GM23248 (cell line): ENCODE results near the gene MCM9. TPM values are rescaled to one million over a fixed set of nuclear protein-coding genes. Genes with fewer than 3 reads are reported as not detected.
"Not testable (repeated sequence)": the region's sequence is repeated elsewhere in the genome, so short reads cannot be mapped to it uniquely, and the experiment has no call there.

Experiments used
- DNase-seq: peaks from one replicate; pipeline ENCODE4 v3.0.0-alpha.2; 2015
- H2AFZ ChIP-seq: fragments of 200-600 bp; sonication (generic); 2 replicates; pipeline ENCODE4 v1.6.1; 2016; ENCODE audit warnings: antibody characterized with exemption
- H3F3A ChIP-seq: fragments of 200-600 bp; sonication (generic); 2 replicates; pipeline ENCODE4 v1.6.1; 2016; ENCODE audit warnings: mild to moderate bottlenecking, antibody characterized with exemption, mixed run types; ENCODE audit not compliant: insufficient read depth
- H3K27ac ChIP-seq: fragments of 200-600 bp; sonication (generic); 2 replicates; pipeline ENCODE4 v1.5.1; 2016; ENCODE audit warnings: mild to moderate bottlenecking
- H3K27me3 ChIP-seq: fragments of 200-600 bp; sonication (generic); replicated peaks from 2 replicates; pipeline ENCODE4 v1.6.1; 2016; ENCODE audit warnings: mild to moderate bottlenecking; ENCODE audit not compliant: insufficient read depth
- H3K36me3 ChIP-seq: fragments of 200-600 bp; sonication (generic); 2 replicates; pipeline ENCODE4 v1.6.1; 2016; ENCODE audit warnings: low read depth, mild to moderate bottlenecking
- H3K4me1 ChIP-seq: fragments of 200-600 bp; sonication (generic); 2 replicates; pipeline ENCODE4 v1.6.1; 2016; ENCODE audit warnings: mild to moderate bottlenecking; ENCODE audit not compliant: insufficient read depth
- H3K4me2 ChIP-seq: fragments of 200-600 bp; sonication (generic); one replicate; pipeline ENCODE4 v1.6.1; 2016; ENCODE audit warnings: mild to moderate bottlenecking; ENCODE audit not compliant: unreplicated experiment
- H3K4me3 ChIP-seq: fragments of 200-600 bp; sonication (generic); 2 replicates; pipeline ENCODE4 v1.5.1; 2016; ENCODE audit warnings: mild to moderate bottlenecking
- H3K79me2 ChIP-seq: fragments of 200-600 bp; sonication (generic); 2 replicates; pipeline ENCODE4 v1.6.1; 2016; ENCODE audit warnings: mild to moderate bottlenecking; ENCODE audit not compliant: insufficient read depth
- H3K9ac ChIP-seq: fragments of 200-600 bp; sonication (generic); 2 replicates; pipeline ENCODE4 v1.6.1; 2016; ENCODE audit warnings: mild to moderate bottlenecking
- H3K9me2 ChIP-seq: fragments of 200-600 bp; sonication (generic); 2 replicates; pipeline ENCODE4 v1.6.1; 2016; ENCODE audit warnings: mixed run types, mild to moderate bottlenecking, moderate library complexity; ENCODE audit not compliant: insufficient read depth
- H3K9me3 ChIP-seq: fragments of 200-600 bp; sonication (generic); one replicate; pipeline ENCODE4 v1.6.1; 2017; ENCODE audit warnings: low read depth
- H4K20me1 ChIP-seq: fragments of 200-600 bp; sonication (generic); 2 replicates; pipeline ENCODE4 v1.6.0; 2016; ENCODE audit not compliant: insufficient read depth
- EZH2 ChIP-seq: fragments of 200-600 bp; sonication (generic); IDR thresholded peaks from 2 replicates; pipeline ENCODE4 v1.6.1; 2018; ENCODE audit warnings: antibody characterized with exemption, mild to moderate bottlenecking; ENCODE audit not compliant: insufficient read depth, poor library complexity, severe bottlenecking
- EZH2phosphoT487 ChIP-seq: fragments of 200-600 bp; sonication (generic); IDR thresholded peaks from 2 replicates; pipeline ENCODE4 v1.6.1; 2018; ENCODE audit warnings: antibody characterized with exemption, moderate library complexity, mild to moderate bottlenecking, low read depth; ENCODE audit not compliant: insufficient read depth
- WGBS, 2 experiments: methylation state at CpG; one replicate each; pipeline ENCODE4 v1.1.6; 2015 to 2017; ENCODE audit warnings: low lambda C conversion rate in 2 of 2, low coverage in 1 of 2; ENCODE audit errors: missing lambda C conversion rate in 2 of 2; 5-methylcytosine and 5-hydroxymethylcytosine counted together
- in situ Hi-C: fragments of 300-500 bp; cut with MboI; formaldehyde crosslinking; loops from 2 replicates; pipeline ENCODE4 v1.15.0; 2020
- polyA plus RNA-seq: library from polyadenylated mRNA; unstranded; fragments of >200 nt; fragmentation: Nextera tagmentation; extraction: Ambion mirVana; gene quantifications from 2 replicates; pipeline ENCODE4 v1.2.1, GENCODE V29; 2016
- total RNA-seq: library from RNA; depleted of rRNA; stranded (reverse); fragments of >200 nt; shearing (Covaris generic); gene quantifications from 2 replicates; pipeline ENCODE4 v1.2.3, GENCODE V29; 2014

MCM9 gene
- total and polyA plus RNA-seq, 2 experiments from 2014 or later: 3.2 to 6.2 TPM

- TF ChIP-seq EZH2phosphoT487 (no peak), EZH2 (no peak)
- H2AFZ ChIP-seq: no peak overlapping the region
- H3K27me3 ChIP-seq: no peaks in the 10 kb centered on the region
- H3F3A ChIP-seq: no peaks in the 10 kb centered on the region
- no peaks in the 10 kb centered on the region for H4K20me1 ChIP-seq
- peaks cover 6% of the 10 kb centered on the region; the same call in 1 of the 2 replicates for H3K4me1 ChIP-seq
- in situ Hi-C loops: no loop called here
- H3K9ac ChIP-seq: no peak overlapping the region
- no peak overlapping the region for H3K27ac ChIP-seq
- peaks cover 77% of the 10 kb centered on the region for H3K79me2 ChIP-seq
- H3K9me3 ChIP-seq: no peaks in the 10 kb centered on the region
- H3K4me2 ChIP-seq: no peak overlapping the region
- DNase-seq: peak; percentile 50
- no peaks in the 10 kb centered on the region for H3K36me3 ChIP-seq
- WGBS, 2 experiments: 75 to 76% methylated on average over 2 of the region's 2 CpGs
- H3K9me2 ChIP-seq: no peaks in the 10 kb centered on the region
- H3K4me3 ChIP-seq: no peak overlapping the region
Measured at GRCh38 chr6:118869350-118869749, 65.6 kb downstream of the MCM9 start.

- peaks cover 77% of the 10 kb centered on the region for H3K79me2 ChIP-seq
- H3K36me3 ChIP-seq, DNase-seq, H3K4me2 ChIP-seq, H3K27me3 ChIP-seq, H3K9me3 ChIP-seq, H3K27ac ChIP-seq, H4K20me1 ChIP-seq, H3K9ac ChIP-seq, H3K4me1 ChIP-seq, H3K4me3 ChIP-seq, in situ Hi-C loops, H3F3A ChIP-seq, H2AFZ ChIP-seq, H3K9me2 ChIP-seq: not testable (repeated sequence)
- 96 to 100% methylated on average over 2 of the region's 2 CpGs for WGBS, 2 experiments
Measured at GRCh38 chr6:118868901-118869300, 66.1 kb downstream of the MCM9 start.

GRCh38 chr6:118867181-118867580 lies 67.8 kb downstream of the MCM9 start:
- Histone ChIP-seq H3K27me3 (no peaks in the 10 kb centered on the region), H3K9me3 (no peaks in the 10 kb centered on the region), H3K27ac (no peak overlapping the region), H3K79me2 (peaks cover 81% of the 10 kb centered on the region), H3K9ac (no peak overlapping the region), H3K4me3 (no peak overlapping the region), H3K4me1 (peaks cover 6% of the 10 kb centered on the region; the same call in 1 of the 2 replicates), H3K9me2 (no peaks in the 10 kb centered on the region), H3F3A (no peaks in the 10 kb centered on the region), H4K20me1 (no peaks in the 10 kb centered on the region), H3K4me2 (no peak overlapping the region), H3K36me3 (no peaks in the 10 kb centered on the region), H2AFZ (no peak overlapping the region)
- 78 to 80% methylated on average over 4 of the region's 4 CpGs for WGBS, 2 experiments
- in situ Hi-C loops: no loop called here
- no peak for TF ChIP-seq EZH2phosphoT487
- no peak for DNase-seq

- no peak overlapping the region for H3K4me2 ChIP-seq
- H3K4me3 ChIP-seq: no peak overlapping the region
- H3K27ac ChIP-seq: no peak overlapping the region
- H3F3A ChIP-seq: no peaks in the 10 kb centered on the region
- no peak overlapping the region for H2AFZ ChIP-seq
- H4K20me1 ChIP-seq: no peaks in the 10 kb centered on the region
- H3K9me3 ChIP-seq: no peaks in the 10 kb centered on the region
- no peak overlapping the region for H3K9ac ChIP-seq
- 53 to 57% methylated on average over 2 of the region's 2 CpGs for WGBS, 2 experiments
- in situ Hi-C loops: no loop called here
- TF ChIP-seq EZH2: no peak
- TF ChIP-seq EZH2phosphoT487: no peak
- DNase-seq: no peak
- peaks cover 6% of the 10 kb centered on the region; the same call in 1 of the 2 replicates for H3K4me1 ChIP-seq
- no peaks in the 10 kb centered on the region for H3K27me3 ChIP-seq
- H3K36me3 ChIP-seq: no peaks in the 10 kb centered on the region
- H3K79me2 ChIP-seq: peaks cover 74% of the 10 kb centered on the region
- H3K9me2 ChIP-seq: no peaks in the 10 kb centered on the region
Measured at GRCh38 chr6:118865100-118865391, 69.9 kb downstream of the MCM9 start.

- H3K4me1 ChIP-seq: peaks cover 4% of the 10 kb centered on the region; the same call in 1 of the 2 replicates
- in situ Hi-C loops: no loop called here
- no peaks in the 10 kb centered on the region for H4K20me1 ChIP-seq
- H3K36me3 ChIP-seq: no peaks in the 10 kb centered on the region
- H3K79me2 ChIP-seq: peaks cover 72% of the 10 kb centered on the region
- H3K9me2 ChIP-seq: no peaks in the 10 kb centered on the region
- 68 to 70% methylated on average over 7 of the region's 7 CpGs for WGBS, 2 experiments
- TF ChIP-seq EZH2phosphoT487 (no peak), EZH2 (no peak)
- no peak overlapping the region for H3K9ac ChIP-seq
- no peak for DNase-seq
- no peaks in the 10 kb centered on the region for H3K9me3 ChIP-seq
- no peak overlapping the region for H3K4me3 ChIP-seq
- H3K4me2 ChIP-seq: no peak overlapping the region
- H3K27ac ChIP-seq: no peak overlapping the region
- H3K27me3 ChIP-seq: no peaks in the 10 kb centered on the region
- H3F3A ChIP-seq: no peaks in the 10 kb centered on the region
- no peak overlapping the region for H2AFZ ChIP-seq
Measured at GRCh38 chr6:118864341-118865099, 70.4 kb downstream of the MCM9 start.
